Fibroblast of pulmonary artery (primary cell): ENCODE measurements around the gene CHST9.
"Not testable (repeated sequence)": the region's sequence is repeated elsewhere in the genome, so short reads cannot be mapped to it uniquely, and the experiment has no call there.

Source experiments
- DNase-seq: peaks from one replicate; pipeline ENCODE4 v3.0.0-alpha.2; 2010; ENCODE audit warnings: low read depth
- H3K4me3 ChIP-seq: replicated peaks from 2 replicates; pipeline ENCODE4 v1.5.1; 2011; ENCODE audit warnings: low read depth, mild to moderate bottlenecking, control low read depth, low read length, moderate library complexity
- TF ChIP-seq, protein P1 (sequence below): IDR thresholded peaks from 2 replicates; pipeline ENCODE4 v1.5.1; 2011; ENCODE audit warnings: mild to moderate bottlenecking, control low read depth, low read length, inconsistent platforms; ENCODE audit errors: missing control alignments

CHST9 gene

GRCh38 chr18:27094621-27095020 lies 90.5 kb downstream of the CHST9 start:
- TF ChIP-seq, protein P1, sequence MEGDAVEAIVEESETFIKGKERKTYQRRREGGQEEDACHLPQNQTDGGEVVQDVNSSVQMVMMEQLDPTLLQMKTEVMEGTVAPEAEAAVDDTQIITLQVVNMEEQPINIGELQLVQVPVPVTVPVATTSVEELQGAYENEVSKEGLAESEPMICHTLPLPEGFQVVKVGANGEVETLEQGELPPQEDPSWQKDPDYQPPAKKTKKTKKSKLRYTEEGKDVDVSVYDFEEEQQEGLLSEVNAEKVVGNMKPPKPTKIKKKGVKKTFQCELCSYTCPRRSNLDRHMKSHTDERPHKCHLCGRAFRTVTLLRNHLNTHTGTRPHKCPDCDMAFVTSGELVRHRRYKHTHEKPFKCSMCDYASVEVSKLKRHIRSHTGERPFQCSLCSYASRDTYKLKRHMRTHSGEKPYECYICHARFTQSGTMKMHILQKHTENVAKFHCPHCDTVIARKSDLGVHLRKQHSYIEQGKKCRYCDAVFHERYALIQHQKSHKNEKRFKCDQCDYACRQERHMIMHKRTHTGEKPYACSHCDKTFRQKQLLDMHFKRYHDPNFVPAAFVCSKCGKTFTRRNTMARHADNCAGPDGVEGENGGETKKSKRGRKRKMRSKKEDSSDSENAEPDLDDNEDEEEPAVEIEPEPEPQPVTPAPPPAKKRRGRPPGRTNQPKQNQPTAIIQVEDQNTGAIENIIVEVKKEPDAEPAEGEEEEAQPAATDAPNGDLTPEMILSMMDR = no peak
- DNase-seq = no peak
- no peak overlapping the region for H3K4me3 ChIP-seq

- not testable (repeated sequence) for H3K4me3 ChIP-seq, DNase-seq
Measured at GRCh38 chr18:27093290-27093689, 91.8 kb downstream of the CHST9 start.

GRCh38 chr18:27081701-27082100 lies 103.4 kb downstream of the CHST9 start:
- H3K4me3 ChIP-seq = no peak overlapping the region
- DNase-seq = no peak
- TF ChIP-seq, protein P1 = no peak

DNA sequence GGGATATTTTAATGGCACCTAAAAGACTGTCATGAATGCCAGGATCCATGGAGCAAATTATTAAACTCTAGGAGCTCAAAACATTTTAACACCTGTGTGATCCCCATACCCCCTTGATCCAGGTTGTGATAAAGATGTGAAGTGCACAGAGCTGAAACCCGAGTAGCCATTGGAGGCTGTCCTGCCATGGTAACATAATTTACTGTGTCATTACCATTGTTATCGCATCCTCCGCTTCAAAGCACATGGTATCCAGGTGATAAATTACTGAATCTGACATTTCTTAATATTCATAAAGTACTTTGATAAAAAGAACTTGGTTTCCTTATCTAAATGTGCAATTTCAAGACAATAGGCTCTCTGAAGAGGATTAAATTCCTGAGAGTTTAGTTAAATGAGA lies 109.3 kb downstream of the CHST9 start:
- H3K4me3 ChIP-seq = no peak overlapping the region
- TF ChIP-seq, protein P1 = no peak
- no peak for DNase-seq

DNA sequence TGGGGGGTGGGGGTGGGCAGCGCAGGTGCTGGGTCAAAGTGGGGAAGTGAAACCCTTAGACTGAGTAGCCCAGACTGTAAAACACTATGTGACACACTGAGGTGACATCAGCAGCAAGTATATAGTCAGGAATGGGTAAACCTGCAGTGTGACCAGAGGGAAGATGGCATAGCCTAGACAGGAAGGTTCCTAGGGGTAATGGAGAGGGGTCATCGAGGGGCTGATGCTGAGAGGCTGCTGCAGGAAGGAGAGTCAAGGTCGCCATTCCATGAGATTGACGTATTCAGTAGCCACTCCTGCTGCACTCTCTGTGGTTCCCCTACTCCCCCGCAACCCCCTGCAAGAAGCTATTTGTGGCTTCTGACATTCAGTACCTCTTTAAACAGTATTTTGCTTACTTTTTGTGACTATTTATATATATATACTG lies 111.7 kb downstream of the CHST9 start:
- TF ChIP-seq, protein P1 = no peak
- no peak for DNase-seq
- no peak overlapping the region for H3K4me3 ChIP-seq

DNA sequence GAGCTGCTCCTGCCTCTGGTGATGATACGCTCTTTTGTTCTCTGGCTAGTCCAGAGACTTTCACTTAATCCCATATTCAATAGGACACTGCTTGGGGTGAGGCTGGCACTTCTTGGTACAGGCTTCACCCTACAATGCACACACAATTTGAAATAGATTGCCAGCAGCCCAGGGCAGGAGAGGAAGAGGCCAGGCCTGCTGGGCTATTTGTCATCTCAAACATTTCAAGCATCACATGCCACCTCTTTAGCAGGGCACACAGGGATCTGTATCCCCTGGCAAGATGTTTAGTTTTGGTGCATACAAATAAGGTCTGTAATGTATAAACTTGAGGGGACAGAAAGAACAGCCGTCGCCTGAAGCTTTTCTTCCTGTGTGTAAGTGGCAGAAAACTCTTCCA lies 120.4 kb downstream of the CHST9 start:
- TF ChIP-seq, protein P1 = no peak
- no peak for DNase-seq
- no peak overlapping the region for H3K4me3 ChIP-seq

DNA sequence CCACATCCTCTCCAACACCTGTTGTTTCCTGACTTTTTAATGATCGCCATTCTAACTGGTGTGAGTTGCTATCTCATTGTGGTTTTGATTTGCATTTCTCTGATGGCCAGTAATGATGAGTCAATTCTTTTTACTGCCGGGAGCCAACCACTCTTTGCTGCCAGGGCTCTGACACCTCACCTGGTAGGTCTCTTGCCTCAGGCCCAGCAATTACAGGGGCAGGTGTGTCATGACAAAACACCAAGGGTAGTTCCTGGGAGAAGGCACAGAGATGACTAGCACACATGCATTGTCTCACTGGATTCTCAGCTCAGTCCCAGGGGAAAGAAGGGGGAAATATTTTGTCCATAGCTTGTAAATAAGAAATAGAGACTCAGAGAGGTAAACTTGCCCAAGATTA lies 122.3 kb downstream of the CHST9 start:
- no peak overlapping the region for H3K4me3 ChIP-seq
- no peak for DNase-seq
- TF ChIP-seq, protein P1 = no peak
